Right lobe of liver (tissue), 6 donors: ENCODE data around the gene TMEM131L. TPM values are rescaled to one million over a fixed set of nuclear protein-coding genes. Genes with fewer than 3 reads are reported as not detected.
"Not testable (repeated sequence)": the region's sequence is repeated elsewhere in the genome, so short reads cannot be mapped to it uniquely, and the experiment has no call there.

Experiments
- ATAC-seq, 4 donors: fragments of 200-7000 bp; cut with Tn5 transposase; one replicate each; pipeline ENCODE4 v1.9.1; 2020; ENCODE audit warnings: mild to moderate bottlenecking in 4 of 4, moderate library complexity in 4 of 4
- DNase-seq, 3 donors: peaks; one replicate each; pipeline ENCODE4 v3.0.0-alpha.2; 2020
- H3K27ac ChIP-seq, 3 donors: fragments of 200-600 bp; one replicate each; pipeline ENCODE4 v1.8.0; 2022
- H3K27me3 ChIP-seq, 2 donors: fragments of 200-600 bp; one replicate each; pipeline ENCODE4 v1.8.0; 2022
- H3K36me3 ChIP-seq, 4 donors: fragments of 200-600 bp; sonication (generic) in 1 of 4; one replicate each; pipeline versions ENCODE4 v1.5.1 to v1.8.0; 2017 to 2022; ENCODE audit warnings: control low read depth in 1 of 4
- H3K4me1 ChIP-seq, 4 donors: fragments of 200-600 bp; sonication (generic) in 1 of 4; one replicate each; pipeline versions ENCODE4 v1.5.1 to v1.8.0; 2017 to 2022; ENCODE audit warnings: control low read depth in 1 of 4
- H3K4me3 ChIP-seq, 3 donors: fragments of 200-600 bp; one replicate each; pipeline ENCODE4 v1.8.0; 2022
- H3K9me3 ChIP-seq, 4 donors: fragments of 200-600 bp; sonication (generic) in 1 of 4; one replicate each; pipeline versions ENCODE4 v1.5.1 to v1.8.0; 2017 to 2022; ENCODE audit warnings: control low read depth in 1 of 4
- CTCF ChIP-seq, 4 donors: fragments of 200-600 bp in 3 of 4; fragments of 450-650 bp in 1 of 4; IDR thresholded peaks; one replicate each; pipeline versions ENCODE4 v1.5.1 to v1.8.0; 2016 to 2022; ENCODE audit warnings: antibody characterized with exemption in 4 of 4, mild to moderate bottlenecking in 2 of 4
- POLR2A ChIP-seq: fragments of 450-650 bp; IDR thresholded peaks from one replicate; pipeline ENCODE4 v1.6.1; 2017; ENCODE audit warnings: antibody characterized with exemption, mild to moderate bottlenecking
- WGBS: methylation state at CpG from one replicate; pipeline ENCODE4 v1.1.6; 2018; ENCODE audit warnings: low coverage, low lambda C conversion rate; ENCODE audit not compliant: insufficient coverage; ENCODE audit errors: missing lambda C conversion rate; 5-methylcytosine and 5-hydroxymethylcytosine counted together
- intact Hi-C, 2 donors: fragments of 100-400 bp; cut with DNase I; formaldehyde crosslinking; loops; one replicate each; pipeline versions ENCODE4 v1.11.2 to v1.14.1; 2022
- total RNA-seq, 6 experiments: library from RNA; depleted of rRNA in 2 of 6; stranded (reverse); fragments of >200 nt in 2 of 6; fragmentation: NEBNext Ultra II Directional in 3 of 6; extraction: Animal tissue kit (Norgen Biotek cat#: 25700) in 3 of 6; gene quantifications; one replicate each; pipeline versions ENCODE4 v1.1.0 to v1.2.4, GENCODE V29; 2016 to 2023
- donor health status: DM: no; HTN: yes; CAD: no.
- donor health status: DM: no; HTN: no; CAD: no.
- donor health status: DM: no; HTN: no; CAD: no.
- donor health status: DM: no; HTN: yes; CAD: no.
- donor health status: DM: no; HTN: yes; CAD: no.

The TMEM131L gene
- total RNA-seq, 6 experiments from 2014 or later: 13.2 to 19.6 (median 14.8) TPM

GRCh38 chr4:153450544-153450917 is 15.6 kb upstream of the TMEM131L start:
- ATAC-seq: no peak
- Histone ChIP-seq H3K4me1 (peaks cover 0 to 15% (median 4%) of the 10 kb centered on the region in 4 donors), H3K27ac (no peak overlapping the region), H3K36me3 (no peaks in the 10 kb centered on the region), H3K27me3 (no peaks in the 10 kb centered on the region), H3K9me3 (no peaks in the 10 kb centered on the region), H3K4me3 (no peak overlapping the region)
- DNase-seq: no peak
- WGBS: 66% methylated on average over 5 of the region's 5 CpGs
- intact Hi-C loops: no loop called here
- TF ChIP-seq POLR2A (no peak), CTCF (IDR thresholded peaks at IDR 0.05) (no peak)

- DNase-seq, ATAC-seq, intact Hi-C loops, H3K9me3 ChIP-seq, H3K27ac ChIP-seq, H3K4me3 ChIP-seq, H3K36me3 ChIP-seq, H3K27me3 ChIP-seq: not testable (repeated sequence)
- H3K4me1 ChIP-seq: peaks cover 0 to 15% (median 4%) of the 10 kb centered on the region in 4 donors
- WGBS: 64% methylated on average over 6 of the region's 13 CpGs
These were observed 15.0 kb upstream of the TMEM131L start for GRCh38 chr4:153451145-153451544.

- intact Hi-C loops: no loop called here
- Histone ChIP-seq H3K9me3 (no peaks in the 10 kb centered on the region), H3K36me3 (no peaks in the 10 kb centered on the region), H3K27me3 (no peaks in the 10 kb centered on the region), H3K4me1 (peaks cover 0 to 15% (median 4%) of the 10 kb centered on the region in 4 donors), H3K27ac (no peak overlapping the region), H3K4me3 (no peak overlapping the region)
- peak in 3 of 4 donors; percentile 10 to 29 (median 28) for ATAC-seq
- DNase-seq: no peak
- 73% methylated on average over 18 of the region's 27 CpGs for WGBS
- TF ChIP-seq CTCF (IDR thresholded peaks at IDR 0.05) (no peak), POLR2A (no peak)
These were observed 14.1 kb upstream of the TMEM131L start for GRCh38 chr4:153451911-153452657.

GRCh38 chr4:153452658-153453378 is 13.3 kb upstream of the TMEM131L start:
- DNase-seq: no peak
- TF ChIP-seq CTCF (IDR thresholded peaks at IDR 0.05): no peak
- no peak for TF ChIP-seq POLR2A
- H3K4me1 ChIP-seq: peaks cover 0 to 15% (median 4%) of the 10 kb centered on the region in 4 donors
- H3K27ac ChIP-seq: no peak overlapping the region
- WGBS: 84% methylated on average over 4 of the region's 4 CpGs
- no peaks in the 10 kb centered on the region for H3K27me3 ChIP-seq
- ATAC-seq: peak; percentile 47 to 83 (median 64)
- intact Hi-C loops: no loop called here
- no peaks in the 10 kb centered on the region for H3K9me3 ChIP-seq
- H3K36me3 ChIP-seq: no peaks in the 10 kb centered on the region
- no peak overlapping the region for H3K4me3 ChIP-seq

GRCh38 chr4:153453402-153453801 is 12.8 kb upstream of the TMEM131L start:
- peak in 3 of 4 donors; percentile 28 to 38 (median 32) for ATAC-seq
- no peaks in the 10 kb centered on the region for H3K9me3 ChIP-seq
- no peak for TF ChIP-seq CTCF (IDR thresholded peaks at IDR 0.05)
- no peak for DNase-seq
- peaks cover 0 to 15% (median 4%) of the 10 kb centered on the region in 4 donors for H3K4me1 ChIP-seq
- WGBS: 59% methylated on average over 5 of the region's 8 CpGs
- H3K27ac ChIP-seq: no peak overlapping the region
- H3K36me3 ChIP-seq: no peaks in the 10 kb centered on the region
- intact Hi-C loops: no loop called here
- H3K27me3 ChIP-seq: no peaks in the 10 kb centered on the region
- H3K4me3 ChIP-seq: no peak overlapping the region
